Stimulated activated CD4-positive, alpha-beta T cell treated with anti-CD3 and anti-CD28 coated beads, Interleukin-2, amount 100 ng/mL, for 48 hours (primary cell): ENCODE measurements around the gene RRP1.

Source experiments
- DNase-seq, 2 donors: peaks; one replicate each; pipeline ENCODE4 v3.0.0-alpha.2; 2020

The RRP1 gene

DNA sequence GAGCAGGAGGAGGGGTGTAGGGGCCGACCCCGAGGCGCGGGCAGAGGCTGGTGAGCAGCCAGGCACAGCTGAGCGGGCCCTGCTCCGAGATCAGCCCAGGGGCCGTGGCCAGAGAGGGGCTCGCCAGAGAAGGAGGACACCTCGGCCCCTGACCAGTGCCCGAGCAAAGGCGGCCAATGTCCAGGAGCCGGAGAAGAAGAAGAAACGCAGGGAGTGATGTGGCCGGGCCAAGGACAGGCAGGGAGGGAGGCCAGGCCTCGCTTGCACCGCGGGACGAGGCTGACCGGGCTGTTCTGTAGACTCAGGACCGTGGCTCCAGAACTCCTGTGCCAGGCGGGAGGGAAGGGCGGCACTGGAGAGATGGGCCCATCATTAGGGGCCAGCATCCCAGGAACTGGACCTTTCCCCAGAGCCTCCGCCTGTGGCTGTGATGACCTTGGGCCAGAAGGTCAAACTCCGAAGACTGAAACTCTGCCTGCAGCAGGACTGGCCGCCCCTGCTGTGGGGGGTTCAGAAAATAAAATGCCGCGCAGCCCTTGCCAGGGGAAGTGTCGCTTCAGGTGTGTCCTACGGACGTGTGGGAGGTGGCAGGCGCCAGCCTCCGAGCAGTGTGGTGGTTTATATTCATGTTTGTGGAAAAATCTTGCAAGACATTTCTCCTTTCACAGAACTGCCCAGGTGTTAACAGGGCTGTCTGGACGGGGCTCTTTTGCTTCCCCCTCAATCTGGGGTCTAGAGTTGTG lies 14.4 kb downstream of the RRP1 start:
- no peak for DNase-seq

DNA sequence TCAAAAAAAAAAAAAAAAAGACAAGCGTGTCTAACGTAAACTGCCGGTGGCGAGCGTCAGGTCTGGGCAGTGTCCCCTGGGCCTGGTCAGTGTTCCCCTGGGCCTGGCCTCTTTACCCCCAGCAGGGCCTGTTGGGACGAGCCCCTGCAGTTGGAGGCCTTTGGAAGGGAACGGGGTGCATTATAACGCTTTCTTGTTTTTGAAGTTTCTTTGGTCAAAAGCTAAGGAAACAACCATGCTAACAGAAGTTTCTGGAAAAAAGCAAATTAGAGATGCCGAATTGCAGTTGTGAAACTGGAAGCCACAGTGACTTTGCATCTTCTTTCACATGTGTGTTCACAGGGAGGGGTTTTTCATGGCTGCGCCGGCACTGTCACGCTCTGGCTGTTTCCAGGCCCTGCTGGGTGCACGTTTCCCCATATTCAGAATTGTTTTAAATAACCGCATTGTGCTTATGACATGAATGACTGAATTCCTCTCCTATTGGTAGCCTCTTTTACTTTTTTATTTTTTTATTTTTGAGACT lies 16.0 kb downstream of the RRP1 start:
- no peak for DNase-seq

DNA sequence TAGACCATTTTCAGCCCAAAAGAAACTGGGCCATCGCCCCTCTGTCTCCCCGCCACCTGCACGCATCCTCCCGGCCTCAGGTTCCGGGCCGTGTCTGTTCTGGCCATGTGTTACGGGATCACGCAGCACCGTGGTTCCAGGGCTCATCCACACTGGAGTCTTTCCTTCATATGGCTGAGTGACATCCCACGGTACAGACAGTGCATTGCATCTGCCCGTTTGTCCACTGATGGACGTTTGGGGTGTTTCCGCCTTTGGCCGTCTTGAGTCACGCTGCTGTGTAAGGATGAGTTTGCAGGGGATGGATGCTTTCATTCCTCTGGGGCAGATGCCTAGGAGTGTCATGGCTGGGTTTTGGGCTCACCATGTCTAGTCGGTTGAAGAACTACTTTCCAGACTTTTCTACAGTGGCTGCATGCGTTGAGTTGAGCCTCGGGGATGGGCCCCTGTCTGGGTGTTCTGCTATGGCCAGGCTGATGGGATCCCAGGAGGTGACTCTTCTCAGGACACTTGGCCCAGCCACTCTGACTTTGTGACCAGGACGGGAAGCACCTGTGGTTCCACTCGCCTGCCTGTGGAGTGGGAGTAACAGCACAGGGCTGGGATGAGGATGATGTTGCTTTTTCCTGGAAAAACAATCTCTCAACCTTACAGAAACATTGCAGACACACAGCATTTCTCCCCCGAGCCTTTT lies 16.8 kb downstream of the RRP1 start:
- DNase-seq: no peak

DNA sequence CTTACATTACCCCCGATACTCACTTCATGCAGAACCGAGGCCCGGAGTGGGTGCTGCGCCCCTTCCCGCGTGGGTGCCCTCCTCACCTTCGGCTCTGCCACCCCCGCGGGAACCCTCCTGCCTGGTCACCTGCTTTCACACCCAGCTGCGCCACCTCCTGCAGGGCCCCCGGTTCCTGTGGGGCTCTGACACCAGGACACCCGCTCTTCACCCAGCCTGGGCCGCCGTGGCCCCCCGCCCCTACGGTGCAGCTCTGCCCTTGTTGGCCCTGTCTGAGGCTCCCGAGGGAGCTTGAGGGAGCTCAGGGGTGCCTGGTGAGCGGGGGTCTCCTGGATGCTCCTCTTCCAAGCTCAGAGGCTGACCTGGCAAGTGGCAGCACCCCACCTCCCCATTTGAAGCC lies 19.0 kb downstream of the RRP1 start:
- no peak for DNase-seq

DNA sequence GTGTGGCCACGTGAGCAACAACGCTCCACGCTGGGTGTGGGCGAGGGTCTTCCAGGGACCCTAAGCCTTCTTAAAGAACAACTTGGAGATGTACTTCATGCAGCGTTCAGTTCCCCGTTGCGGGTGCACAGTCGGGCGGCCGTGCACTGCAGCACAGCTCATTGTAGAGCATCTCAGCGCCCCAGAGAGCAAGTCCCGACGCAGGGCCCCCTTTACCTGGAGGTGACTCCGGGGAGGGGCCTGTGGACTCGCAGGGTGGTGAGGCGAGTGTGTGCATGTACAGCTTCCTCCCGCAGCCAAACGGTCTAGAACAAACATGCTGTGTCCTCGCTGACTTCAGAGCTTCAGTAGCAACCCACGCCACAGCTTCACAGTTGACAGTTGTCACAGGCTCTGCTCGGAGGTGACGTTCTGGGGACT lies 19.5 kb downstream of the RRP1 start:
- DNase-seq: no peak

DNA sequence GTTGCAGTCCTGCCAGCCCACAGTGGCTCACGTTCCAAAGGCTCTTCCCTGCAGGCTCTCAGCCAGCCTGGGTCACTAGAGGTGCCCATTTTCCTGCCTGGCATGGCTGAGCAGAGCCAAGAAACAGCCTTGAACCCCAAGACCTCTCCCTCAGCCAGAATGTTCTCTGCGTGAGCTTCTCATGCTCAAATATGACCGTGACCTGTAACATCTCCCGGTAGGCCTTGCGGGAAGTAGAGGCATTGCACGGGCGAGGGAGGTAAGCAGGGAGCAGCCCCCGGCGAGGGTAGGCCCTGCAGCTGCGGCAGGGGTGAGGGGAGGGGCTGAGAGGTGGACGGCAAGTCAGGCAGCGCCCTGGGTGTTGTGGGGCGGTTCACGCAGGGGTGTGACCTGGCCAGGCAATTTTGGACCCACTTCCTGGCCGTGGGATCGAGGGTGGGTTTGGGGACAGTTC lies 20.0 kb downstream of the RRP1 start:
- DNase-seq: no peak

DNA sequence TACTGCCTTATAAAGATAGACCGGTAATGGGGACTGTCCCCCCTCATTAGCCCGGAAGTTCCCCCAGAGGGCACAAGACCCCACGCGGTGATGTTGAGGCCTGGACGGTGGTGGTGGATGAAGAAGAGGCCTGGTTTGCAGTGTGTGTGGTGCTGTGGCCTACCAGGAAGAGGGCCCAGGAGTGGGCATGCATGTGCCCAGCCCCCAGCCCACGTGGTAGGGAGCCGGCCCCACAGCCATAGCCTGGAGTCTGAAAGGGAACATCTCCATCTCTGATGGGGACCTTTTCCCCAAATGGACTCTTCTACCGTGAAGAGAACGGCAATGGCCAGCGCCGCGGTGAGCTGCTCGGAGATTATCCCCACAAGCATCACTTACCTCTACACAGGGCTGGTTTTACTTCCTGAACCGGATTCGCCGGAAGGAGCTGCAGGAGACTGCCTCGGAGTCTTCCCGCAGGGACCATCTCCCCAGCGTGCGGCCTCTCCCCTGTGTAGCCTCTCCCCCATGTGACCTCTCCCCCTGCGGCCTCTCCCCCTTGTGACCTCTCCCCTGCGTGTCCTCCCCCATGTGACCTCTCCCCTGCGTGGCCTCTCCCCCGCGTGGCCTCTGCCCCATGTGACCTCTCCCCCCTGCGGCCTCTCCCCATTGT lies 20.6 kb downstream of the RRP1 start:
- no peak for DNase-seq

DNA sequence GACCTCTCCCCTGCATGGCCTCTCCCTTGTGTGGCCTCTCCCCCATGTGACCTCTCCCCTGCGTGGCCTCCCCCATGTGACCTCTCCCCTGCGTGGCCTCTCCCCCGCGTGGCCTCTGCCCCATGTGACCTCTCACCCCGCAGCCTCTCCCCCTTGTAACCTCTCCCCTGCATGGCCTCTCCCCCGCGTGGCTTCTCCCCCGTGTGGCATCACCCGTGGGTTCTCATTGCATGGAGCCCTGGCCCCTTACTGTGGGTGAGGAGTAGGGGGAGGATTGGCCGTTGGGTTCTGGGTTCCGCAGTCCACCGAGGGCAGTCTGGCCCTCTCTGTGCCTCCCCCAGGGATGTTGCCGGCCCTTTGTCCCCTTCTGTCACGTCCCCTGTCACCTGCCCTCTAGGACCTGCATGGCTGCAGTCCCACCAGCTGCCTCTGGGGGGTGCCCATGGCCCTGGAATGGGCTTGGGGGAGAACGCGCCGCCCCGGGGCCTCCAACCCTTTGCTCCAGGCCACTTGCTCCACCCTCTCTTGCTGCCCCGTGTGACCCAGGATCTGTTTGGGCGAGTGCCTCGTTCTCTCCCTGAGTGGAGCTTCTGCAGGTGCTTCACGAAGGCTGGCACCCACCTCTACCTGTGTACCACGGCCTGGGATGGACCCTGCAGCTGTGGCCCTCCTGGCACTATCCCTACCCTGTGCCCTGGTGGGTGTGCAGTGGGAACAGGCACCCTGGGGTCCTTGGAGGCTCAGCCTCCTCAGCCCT lies 21.3 kb downstream of the RRP1 start:
- peak; percentile 98 to 99 for DNase-seq

DNA sequence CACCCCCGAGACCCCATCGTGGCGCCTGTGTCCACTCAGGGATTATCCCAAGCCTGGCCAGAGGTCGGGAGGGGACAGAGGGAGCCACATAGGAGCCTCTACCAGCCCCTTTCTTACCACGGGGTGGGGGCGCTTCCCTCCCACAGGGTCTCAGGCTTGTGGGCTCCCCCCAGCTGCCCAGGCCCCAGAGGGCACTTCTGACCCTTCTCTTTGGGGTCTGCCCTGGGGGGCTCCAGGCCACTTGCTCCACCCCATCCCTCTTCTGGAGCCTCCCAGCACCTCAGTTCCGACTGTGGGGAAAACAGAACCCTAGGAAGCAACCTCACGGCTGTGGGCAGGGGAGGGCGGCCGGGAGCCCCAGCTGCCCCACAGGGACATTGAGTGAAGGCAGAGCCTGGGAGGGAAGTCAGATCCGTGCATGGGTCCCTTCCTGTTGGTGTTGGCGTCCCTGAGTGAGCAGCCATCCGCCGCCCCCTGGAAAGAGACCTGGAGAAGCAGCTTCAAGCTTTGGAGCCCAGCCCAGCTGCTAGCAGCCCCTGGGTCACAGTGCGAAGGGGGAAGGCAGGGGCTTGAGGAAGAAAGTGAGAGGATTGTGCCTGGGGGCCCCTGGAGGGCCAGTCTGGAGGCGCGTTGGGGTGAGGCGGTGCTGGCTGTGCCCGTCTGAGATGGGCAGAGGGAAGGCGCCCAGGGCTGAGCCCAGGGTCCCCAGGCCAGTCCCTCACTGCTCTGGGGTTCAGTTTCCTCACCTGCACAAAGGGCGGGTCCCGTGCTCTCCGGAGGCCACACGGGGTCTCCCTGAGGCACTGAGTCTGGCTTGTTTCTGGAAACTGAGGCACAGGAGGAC lies 22.1 kb downstream of the RRP1 start:
- no peak for DNase-seq

DNA sequence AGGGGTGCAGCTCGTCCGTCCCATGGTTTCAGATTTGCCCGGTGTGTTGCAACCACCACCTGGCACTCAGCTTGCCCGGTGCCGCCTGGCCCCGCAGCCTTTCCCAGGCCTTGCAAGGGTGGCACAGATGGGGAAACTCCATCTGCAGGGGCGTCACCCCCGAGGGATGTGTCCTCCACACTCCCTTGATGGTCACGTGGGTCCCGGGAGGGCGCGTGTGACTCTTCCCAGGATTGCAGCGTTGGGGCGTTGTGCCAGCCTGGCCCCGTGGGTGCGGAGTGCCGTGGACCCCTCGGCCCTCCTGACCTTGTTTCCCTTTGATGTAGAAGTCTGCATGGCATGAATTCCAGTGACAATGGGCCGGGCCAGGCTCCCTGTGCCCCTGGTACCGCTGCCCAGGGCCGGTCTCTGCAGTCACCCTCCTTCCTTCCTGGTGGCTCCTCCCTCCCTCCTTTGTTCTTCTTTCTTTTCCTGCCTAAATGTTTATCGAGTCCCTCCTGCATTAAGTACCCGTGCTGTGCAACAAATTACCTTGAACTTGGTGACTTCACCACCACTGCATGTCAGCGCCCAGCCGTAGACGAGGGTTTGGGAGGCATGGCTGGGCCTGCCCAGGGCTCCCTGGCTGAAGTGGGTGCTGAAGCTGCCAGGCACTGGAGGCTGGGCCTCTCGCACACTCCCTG lies 22.9 kb downstream of the RRP1 start:
- no peak for DNase-seq

DNA sequence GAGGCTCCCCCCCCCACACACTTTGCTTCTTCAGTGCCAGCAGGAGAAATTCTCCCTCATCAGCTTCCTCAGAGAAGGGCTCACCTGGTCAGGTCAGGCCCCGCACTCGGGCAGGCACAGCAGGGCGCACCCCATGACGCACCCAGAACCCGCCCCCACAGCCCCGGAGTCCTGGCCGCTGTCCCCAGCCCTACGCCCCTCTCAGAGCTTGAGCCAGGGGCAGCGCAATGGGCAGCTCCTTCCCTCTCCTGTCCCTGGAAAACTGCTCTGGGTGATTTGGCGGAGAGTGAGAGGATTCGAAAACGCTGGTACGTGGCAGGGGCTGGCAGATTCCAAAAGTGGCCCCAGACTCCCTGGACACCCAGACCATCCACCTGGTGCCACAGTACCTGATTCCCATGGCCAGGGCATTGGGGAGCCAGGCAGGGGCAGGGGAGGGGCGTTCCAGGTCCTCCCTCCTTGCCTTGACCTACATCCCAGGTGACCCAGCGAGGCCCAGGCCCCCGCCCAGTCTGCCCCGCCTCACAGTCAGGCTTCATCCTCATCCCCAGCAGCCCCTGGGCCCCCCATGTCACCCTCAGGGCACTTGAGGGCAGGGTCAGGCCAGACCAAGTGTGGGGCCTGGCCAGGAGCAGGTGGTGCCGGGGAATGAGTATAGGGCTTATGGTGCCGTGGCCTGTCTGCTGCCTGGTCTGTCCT lies 23.7 kb downstream of the RRP1 start:
- DNase-seq: no peak

DNA sequence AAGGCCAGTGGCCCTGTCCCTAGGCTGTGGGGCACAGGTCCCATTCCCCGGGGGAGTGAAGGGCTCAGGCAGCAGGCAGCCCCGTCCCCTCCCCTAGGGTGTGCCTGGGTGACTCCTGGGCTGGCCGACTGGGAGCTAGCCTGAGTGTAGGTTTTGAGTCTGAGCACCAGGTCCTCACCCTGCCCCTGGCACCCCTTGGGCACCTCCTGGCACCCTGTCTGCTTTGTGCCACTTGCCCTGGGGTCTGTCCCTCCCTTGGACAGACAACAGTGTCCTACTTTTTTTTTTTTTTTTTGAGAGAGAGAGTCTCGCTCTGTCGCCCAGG lies 24.2 kb downstream of the RRP1 start:
- DNase-seq: no peak

DNA sequence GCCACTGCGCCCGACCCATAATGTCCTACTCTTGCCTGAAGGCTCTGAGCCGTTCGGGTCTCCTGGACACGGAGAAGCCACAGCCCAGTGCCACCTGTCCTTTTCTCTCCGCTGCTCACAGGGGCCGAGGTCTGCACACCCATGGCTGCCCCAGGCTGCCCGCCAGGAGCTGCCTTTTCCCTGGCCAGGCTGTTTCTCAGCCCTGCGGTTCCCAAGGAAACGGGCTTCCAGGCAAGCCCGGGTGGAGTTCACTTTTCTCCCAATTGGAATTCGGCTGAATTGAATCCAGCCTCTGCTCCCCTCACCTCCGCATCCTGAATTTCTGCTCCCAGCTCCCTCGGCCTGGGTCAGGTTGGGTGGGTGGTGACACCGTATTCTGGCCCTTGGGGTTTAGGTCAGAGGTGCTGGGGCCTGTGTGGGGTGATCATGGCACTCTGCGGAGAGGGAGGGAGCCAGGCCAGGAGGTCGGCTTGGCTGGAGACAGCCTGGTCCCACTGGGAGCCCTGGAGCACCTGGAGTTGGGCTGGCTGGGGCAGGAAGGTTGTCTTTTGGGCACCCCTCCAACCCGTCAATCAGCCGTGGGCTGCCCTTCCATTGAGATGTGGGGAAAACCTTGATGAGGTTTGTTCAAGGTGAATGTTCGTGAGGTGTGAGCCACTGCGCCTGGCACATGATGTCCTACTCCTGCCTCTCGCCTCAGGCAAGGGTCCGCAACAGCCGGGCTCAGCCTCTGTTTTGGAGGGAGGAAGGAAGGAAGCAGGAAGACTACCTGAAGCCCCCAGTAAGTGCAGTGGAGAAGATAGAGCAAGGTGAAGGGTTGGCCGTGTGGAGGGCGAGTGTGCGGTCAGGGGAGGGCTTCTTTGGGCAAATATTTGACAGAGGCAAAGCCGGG lies 25.1 kb downstream of the RRP1 start:
- DNase-seq: no peak

DNA sequence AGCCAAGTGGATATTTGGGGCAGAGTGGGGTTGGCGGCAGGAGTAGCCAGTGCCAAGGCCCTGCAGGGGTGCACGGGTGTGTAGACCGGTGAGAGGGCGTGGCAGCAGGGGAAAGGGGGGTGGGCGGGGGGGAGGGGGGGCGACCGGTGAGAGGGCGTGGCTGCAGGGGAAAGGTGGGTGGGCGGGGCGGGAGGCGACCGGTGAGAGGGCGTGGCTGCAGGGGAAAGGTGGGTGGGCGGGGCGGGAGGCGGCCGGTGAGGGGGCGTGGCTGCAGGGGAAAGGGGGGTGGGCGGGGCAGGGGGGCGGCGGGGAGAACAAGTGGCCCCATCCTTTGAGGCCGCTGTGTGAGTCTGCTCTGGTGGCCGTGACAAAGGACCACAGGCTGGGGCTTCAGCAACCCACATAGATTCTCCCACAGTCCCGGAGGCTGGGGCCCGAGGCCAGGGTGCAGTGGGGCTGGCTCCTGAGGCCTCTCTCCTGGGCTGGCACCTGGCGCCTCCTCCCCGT lies 25.8 kb downstream of the RRP1 start:
- no peak for DNase-seq

DNA sequence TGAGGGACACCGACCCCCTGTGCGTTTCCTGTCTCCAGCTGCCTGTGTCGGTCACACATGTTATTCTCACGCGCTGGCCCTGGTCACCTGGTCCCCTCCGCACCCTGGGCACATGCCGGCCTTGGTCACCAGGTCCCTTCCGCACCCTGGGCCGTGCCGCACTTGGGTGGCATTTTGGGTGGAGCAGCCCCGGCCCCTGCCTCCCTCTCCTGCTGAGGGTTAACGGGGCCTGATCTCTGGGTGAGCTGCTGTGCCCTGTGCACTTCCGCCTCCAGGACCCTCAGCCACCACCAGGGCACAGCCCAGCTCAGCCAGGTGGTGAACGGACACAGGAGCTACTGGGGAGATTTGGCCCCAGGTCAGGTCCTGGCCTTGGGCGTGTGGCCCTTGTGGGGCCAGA lies 26.6 kb downstream of the RRP1 start:
- DNase-seq: no peak

DNA sequence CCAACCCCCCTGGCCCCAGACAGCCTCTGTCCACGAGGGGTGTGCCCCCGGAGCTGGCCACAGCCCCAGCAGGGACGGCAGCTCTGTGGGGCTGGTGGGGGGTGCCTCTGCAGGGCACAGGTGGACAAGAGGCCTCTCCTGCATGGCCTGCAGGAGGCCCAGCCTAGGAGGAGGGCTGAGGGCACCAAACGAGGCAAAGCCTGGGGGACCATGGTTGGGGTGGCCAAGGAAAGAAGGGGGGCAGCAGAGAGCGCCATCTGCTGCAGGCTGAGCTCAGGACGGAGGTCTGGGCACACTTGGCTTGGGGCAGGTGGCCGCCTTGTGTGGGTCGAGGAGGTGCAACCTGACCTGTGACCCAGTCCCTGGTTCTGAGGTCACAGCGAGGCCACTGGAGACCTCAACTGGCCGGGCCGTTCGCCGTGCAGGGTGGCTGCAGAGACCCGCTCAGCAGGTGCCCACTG lies 27.3 kb downstream of the RRP1 start:
- DNase-seq: no peak

DNA sequence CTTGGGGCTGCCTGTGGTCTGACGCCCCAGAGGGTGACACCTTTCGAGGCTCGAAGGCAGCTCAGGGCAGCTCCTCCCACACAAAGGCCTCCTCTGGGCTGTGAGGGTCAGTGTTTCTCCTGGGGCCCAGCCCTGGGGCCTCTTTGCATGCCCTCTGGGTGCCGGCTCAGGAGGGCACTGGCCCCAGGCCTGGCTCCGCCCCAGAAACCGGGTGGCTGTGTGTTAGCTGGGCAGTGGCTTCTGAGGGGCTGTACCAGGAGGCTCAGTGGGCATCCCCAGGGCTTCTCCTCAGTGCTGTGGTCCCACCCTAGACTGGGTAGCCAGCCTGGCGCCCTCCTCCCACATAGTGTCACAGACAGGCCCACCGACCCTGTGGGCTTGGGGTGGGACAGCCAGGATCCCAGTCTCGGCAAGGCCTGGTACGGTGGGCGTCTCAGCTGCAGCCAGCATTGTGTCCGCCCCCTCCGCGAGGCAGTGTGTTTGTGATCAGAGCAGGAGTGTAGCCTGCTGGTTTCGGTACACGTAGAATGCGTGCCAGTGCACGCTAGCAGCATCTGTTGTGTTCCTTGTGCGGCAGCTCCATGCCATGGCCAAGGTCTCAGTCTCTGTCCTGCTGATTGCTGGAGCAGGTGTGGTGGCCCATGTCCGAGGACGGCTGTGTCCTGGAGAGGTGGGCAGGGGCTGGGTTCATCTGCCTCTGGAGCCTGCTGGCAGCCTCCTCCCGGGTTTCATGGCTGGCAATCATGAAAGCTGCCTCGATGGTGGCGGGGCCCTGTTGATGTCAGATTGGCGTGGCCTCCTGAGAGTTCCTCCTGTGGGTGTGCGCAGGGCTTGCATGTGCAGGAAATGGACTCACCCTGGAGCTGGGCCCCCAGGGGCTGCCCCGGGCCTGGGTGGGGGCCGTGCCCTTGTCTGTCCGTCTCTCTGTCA lies 28.0 kb downstream of the RRP1 start:
- no peak for DNase-seq

DNA sequence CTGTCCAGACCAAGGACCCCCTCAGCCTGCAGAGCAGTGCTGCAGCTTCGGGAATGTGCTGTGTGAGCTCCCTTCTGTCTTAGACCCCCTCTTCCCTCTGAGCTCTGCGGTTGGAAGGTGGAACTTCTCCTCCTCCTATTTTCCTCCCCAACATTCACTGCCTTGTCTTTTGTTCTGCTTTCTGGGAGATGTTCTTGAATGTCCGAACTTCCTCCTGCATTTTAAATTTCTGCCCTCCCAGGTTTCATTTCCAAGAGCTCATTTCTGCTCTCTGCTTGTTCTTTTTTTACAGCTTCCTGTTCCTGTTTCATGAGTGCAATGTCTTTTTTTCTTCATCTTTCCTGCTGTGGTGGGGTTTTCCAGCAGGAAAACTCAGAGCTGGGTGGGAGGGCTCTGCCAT lies 29.3 kb downstream of the RRP1 start:
- no peak for DNase-seq
